Stimulated activated CD8-positive, alpha-beta memory T cell treated with anti-CD3 and anti-CD28 coated beads, Interleukin-7, amount 100 ng/mL, for 4 hours (primary cell): ENCODE results near the gene ZNF211.

Source experiments
- DNase-seq, 2 donors: peaks; one replicate each; pipeline ENCODE4 v3.0.0-alpha.2; 2020; ENCODE audit warnings: low read depth in 2 of 2

ZNF211 gene

DNA sequence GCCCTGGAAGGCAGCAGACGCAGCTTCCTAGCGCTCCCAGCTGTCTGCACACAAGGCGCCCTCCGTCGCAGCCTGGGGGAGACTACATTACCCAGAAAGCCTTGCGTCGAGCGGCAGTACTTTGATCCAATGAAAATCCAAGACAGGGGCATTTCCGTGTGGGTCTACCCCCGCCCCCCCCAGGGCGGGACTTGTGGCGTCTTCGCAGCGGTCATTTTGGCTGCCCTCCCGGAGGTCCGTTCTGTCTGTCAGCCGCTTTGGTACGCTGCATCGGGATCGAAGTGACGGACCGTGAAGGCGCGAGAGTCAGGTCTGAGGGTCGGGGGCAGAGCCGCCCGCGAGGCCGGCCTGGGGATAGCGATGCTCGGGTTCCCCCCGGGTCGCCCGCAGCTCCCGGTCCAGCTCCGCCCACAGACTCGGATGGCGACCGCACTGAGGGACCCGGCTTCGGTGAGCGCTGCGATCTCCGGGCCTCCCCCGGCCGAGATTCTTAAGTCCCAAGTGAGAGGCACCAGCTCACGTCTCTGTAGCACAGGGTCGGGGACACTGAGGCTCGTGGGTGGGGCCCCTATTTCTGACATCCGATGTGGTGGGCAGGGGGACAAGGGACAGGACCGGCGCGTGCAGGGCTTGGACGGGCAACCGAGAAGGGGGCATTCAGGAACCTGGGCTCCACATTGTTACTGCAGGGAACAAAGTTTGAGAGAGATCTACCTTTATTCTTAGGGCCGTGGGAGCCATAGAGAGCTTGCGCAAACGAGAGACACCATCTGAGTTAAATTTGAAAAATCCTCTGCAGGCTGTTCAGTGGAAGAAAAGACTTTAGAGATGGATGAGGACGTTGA lies at the start of gene ZNF211:
Gene ZNF211, plus strand, starts transcription at position 182 of the 845 bp plus-strand sequence. Its CDS starts 179 bp downstream, at position 361.
- peak; percentile 80 to 82 for DNase-seq

DNA sequence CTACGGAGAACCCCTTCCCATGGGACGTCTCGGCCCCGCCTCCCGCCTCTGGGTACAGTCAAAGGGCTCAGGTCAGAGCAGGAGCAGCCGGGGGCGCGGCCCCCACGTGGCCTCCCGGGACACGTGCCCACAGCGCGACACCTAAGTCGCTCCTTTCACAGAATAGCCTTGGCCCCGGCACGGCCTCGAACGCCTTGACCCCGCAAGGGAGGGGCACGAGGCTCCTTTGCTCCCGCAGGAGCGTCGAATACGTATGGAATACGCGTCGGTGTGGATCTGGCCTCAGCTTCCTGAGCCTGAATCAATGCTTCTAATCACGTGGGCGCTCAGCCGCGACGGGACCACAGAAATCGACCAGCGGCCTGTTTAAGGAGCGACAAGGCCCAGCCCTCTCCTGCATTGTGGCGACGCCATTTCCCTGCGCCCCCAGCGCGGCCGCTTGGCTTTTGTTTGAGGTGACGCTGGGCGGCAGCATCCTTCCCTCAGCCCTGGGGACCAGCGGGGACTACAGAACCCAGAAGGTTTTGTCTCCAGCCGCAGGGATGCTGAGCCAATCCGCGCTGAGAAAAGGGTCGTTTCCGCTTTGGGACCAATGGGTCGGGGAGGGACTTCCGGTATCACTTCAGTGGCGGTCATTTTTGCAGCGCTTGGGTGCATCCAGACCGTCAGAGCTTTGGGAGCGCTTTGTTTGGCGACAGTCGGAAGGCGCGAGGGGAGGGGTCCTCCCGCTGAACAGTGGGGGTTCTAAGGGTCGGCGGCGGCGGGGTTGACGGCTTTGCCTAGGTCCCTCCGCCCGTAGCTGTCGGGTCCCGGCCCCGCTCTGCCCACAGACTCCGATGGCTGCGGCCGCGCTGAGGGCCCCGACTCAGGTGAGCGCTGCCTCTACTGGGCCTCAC lies 49.2 kb upstream of the ZNF211 start, which contains the start of gene ZIK1:
Gene ZIK1, plus strand, starts transcription at position 625 of the 896 bp plus-strand sequence. Its CDS starts 212 bp downstream, at position 837.
- DNase-seq: peak; percentile 79 to 81

GRCh38 chr19:57587529-57587928 lies 45.4 kb upstream of the ZNF211 start:
- no peak for DNase-seq

- no peak for DNase-seq
These were observed 33.6 kb upstream of the ZNF211 start for GRCh38 chr19:57599377-57599760.

- DNase-seq: peak; percentile 75 to 79
These were observed 33.1 kb upstream of the ZNF211 start, which contains the start of gene ZNF530 for GRCh38 chr19:57599761-57600383. ZNF530 (plus strand) TSS chr19:57599885; CDS start chr19:57604346, 4,461 bp downstream.

- DNase-seq: no peak
These were observed 26.0 kb upstream of the ZNF211 start for GRCh38 chr19:57606931-57607330.

DNA sequence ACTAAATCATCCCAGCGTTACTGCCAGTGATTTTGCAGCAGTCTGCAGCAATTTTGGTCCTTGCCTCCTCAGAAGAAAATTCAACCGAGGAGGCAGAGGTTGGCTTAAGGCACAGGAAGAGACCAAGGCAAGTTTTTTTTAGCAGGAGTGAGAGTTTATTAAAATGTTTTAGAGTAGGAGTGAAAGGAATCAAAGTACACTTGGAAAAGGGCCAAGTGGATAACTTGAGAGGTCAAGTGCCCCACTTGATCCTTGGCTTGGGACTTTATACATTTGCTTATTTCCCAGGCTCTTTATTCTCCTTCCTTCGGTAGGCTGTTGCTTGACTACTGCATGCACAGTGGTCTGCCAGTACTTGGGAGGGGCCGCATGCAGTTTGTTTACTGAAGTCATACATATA lies 21.9 kb upstream of the ZNF211 start:
- no peak for DNase-seq

DNA sequence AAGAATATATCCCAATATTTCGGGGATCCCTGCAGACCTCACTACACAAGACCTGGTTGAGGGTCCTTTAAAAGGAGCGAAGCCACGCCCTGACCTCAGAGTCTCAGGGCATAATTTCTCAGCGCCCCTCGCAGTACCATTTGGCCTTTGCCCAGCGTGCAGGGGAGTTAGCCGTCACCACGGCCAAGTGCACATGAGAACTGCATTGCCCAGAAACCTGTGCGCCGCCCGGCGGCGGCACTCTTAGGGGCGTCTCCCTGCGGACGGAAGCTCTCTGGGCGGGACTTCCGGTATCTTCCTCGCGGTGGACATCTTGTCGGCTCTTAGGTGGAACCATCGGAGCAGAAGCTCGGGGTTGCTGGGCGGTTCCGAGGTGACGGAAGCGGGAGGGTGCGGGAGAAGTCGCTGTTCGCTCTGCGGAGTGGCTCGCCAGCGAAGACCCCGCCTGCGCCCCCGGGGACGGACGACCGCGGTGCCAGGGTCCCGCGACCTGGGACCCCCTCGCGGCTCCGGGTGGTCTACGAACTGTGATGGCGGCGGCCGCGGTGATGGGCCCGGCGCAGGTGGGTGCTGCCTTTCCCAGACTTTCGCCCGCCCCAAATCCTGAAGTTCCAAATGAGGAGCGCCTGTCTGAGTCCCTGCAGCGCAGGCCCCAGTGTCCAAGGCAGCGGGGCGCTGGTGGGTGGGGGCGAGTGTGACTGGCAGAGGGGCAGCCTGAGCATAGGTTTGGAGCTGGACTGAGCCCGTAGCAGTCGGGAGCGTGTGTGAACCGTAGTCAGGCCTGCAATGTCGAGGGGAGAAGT lies 18.8 kb upstream of the ZNF211 start, which contains the start of gene ZNF134:
Gene ZNF134, plus strand, starts transcription at position 302 of the 803 bp plus-strand sequence. CDS start 5,227 bp downstream, outside the sequence.
- DNase-seq: peak; percentile 79 to 88

DNA sequence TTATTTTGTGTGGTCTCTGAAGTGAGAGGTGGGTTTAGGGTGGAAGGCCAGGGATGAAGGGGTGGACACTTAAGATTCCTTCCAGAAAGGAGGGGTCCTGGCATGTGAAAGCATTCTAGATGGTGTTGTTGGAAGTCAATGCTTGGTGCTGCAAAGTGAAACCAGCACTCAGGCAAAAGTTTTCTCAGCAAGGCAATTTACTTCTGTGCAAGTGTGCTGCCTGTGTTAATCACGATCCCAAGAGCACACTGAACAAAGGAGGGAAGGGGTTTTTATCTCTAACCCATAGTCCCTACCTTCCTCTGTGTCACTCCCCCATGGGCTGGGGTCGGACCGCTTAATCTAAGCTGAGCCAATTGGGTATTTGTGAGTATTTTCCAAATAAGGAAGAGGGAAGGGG lies 17.6 kb upstream of the ZNF211 start:
- no peak for DNase-seq

DNA sequence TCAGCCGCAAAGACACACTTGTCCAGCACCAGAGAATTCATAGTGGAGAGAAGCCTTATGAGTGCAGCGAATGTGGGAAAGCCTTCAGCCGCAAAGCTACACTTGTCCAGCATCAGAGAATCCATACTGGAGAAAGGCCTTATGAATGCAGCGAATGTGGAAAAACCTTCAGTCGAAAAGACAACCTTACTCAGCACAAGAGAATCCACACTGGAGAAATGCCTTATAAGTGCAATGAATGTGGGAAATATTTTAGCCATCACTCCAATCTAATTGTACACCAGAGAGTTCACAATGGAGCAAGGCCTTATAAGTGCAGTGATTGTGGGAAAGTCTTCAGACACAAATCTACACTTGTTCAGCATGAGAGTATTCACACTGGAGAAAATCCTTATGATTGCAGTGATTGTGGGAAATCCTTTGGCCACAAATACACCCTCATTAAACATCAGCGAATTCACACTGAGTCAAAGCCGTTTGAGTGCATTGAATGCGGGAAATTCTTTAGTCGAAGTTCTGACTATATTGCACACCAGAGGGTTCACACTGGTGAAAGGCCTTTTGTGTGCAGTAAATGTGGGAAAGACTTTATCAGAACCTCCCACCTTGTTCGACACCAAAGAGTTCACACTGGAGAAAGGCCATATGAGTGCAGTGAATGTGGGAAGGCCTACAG lies 12.2 kb upstream of the ZNF211 start:
- no peak for DNase-seq

DNA sequence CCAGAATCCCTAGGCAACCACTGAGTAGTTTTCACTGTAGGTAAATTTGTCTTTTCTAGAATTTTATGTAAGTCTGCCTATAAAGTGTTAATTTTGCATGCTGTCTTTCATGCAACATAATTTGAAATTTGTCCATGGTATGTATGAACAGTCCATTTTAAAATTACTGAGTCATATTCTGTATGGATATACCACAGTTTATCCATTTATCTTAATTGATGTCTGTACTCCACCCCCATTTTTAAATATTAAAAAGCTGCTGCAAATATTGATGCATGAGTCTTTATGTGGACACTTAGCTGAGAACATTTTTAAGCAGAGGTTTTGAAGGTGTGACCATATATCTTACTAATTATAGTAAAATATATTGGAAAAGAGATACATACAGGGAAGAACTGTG lies 9.9 kb upstream of the ZNF211 start:
- DNase-seq: no peak

GRCh38 chr19:57633832-57634131 lies 814 bp downstream of the ZNF211 start:
- DNase-seq: no peak

DNA sequence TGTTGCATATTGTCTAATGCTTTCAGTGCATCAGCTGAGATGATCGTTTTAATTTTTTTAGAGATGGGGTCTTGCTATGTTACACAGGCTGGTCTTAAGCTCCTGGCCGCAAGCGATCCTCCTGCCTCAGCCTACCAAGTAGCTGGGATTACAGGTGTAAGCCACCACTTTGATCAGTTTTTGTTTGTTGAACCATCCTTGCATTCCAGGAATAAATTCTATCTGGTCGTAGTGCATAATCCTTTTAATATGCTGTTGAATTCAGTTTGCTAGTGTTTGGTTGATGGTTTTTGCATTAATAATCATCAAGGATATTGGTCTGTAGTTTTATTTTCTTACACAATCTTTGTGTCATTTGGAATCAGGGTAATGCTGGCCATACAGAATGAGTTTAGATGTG lies 4.4 kb downstream of the ZNF211 start:
- DNase-seq: no peak

DNA sequence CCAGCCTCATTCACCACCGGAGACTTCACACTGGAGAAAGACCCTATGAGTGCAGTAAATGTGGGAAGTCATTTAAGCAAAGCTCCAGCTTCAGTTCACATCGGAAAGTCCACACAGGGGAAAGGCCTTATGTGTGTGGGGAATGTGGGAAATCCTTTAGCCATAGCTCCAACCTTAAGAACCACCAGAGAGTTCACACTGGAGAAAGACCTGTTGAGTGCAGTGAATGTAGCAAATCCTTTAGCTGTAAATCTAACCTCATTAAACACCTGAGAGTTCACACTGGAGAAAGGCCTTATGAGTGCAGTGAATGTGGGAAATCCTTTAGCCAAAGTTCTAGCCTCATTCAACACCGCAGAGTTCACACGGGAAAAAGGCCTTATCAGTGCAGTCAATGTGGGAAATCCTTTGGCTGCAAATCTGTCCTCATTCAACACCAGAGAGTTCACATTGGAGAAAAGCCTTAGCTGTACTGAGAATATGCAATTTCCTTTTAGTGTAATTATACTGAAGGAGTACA lies 8.8 kb downstream of the ZNF211 start:
- no peak for DNase-seq

DNA sequence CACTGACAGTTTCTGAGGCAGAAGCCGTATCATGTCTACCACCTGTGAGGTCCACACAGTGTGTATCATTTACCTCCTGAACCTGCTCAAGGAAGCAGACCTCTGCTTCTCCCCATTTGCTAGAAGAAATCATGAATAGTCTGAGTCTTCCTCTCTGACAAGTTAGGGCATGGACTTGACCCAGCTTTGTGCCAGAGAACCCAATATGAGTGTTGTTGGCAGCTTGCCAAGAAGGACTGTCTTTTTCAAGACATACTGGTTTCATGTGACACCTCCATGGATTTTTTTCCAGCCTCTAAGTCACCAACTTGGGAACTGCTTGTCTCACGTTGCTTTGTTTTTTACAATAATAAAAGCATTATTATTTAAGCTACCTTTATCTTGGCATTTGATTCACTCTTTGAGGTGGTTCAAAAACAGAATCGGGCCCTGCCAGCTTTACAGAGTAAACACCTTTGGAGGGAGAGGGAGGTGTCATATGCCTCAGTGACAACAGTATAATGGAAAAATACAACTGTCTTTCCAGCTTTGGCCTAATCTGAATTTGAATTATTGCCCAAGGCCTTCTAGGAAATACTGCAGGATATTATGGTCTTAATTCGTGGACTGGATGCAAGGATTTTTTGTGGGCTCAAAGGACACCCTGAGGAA lies 9.6 kb downstream of the ZNF211 start:
- DNase-seq: no peak

DNA sequence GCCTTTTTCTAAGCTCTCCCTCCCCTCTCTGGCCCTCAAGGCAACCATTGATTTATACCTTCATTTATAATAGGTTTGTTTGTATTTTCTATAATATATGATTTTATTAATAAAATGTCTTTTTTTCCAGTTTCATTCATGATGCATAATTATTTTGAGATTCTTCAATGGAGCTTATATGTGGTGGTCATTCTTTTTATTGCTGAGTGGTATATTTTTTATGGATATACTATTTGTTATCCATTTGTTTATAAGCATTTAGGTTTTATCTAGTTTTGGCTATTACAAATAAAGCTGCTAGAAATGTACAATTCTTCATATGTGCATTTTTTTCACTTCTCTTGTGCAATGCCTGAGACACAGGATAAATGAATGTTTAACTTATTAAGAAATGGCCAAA lies 10.8 kb downstream of the ZNF211 start:
- DNase-seq: no peak

- DNase-seq: no peak
These were observed 15.5 kb downstream of the ZNF211 start for GRCh38 chr19:57648331-57649003.

DNA sequence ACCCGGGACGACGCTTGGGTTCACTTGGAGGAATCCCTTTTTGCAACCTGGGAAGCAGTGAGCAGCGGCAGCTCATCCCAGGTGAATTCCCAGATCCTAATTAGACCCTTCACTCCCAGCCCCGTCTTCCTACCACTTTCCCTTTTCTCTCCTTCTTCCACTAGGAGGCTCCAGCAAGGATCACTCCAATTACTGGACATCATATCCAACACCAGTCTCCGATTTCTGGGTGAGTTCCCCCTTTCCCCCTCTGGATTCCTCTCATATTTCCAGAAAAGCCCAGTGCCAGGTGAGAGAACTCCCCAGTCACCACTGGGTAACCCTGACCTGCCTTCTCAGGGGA lies 18.7 kb downstream of the ZNF211 start:
- DNase-seq: no peak

- DNase-seq: no peak
These were observed 20.7 kb downstream of the ZNF211 start for GRCh38 chr19:57653689-57654088.
